Fibroblast of skin of abdomen (primary cell): ENCODE results near the gene TMEM178B.
"Not testable (repeated sequence)": the region's sequence is repeated elsewhere in the genome, so short reads cannot be mapped to it uniquely, and the experiment has no call there.

Experiments
- DNase-seq: peaks from one replicate; pipeline ENCODE4 v3.0.0-alpha.2; 2013

Gene TMEM178B

DNA sequence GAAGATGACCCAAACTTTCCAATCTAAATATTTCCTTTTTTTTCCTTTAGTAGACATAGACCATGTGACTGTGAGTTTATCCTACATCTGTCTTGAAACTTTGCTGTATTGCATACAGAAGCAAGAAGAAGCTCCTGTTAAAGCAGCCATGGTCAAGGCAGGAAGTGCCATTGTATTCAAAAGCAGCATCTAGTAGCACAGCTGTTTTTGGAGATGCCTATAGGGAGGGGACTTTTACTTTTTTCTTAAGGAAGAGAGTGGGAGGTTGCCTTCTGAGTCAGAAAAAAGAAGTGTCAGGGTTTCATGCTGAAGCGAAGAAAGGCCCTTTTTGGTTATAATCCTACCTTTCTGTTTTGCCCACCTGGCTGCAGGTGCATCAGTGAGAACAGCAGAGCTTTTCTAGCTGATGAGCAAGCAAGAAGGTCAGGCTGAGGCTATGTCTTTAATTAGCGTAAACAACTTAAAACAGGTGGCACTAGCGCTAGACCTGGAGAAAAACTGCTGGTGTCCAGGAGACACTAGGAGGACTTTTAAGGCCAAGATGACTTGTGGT lies 243.2 kb downstream of the TMEM178B start:
- no peak for DNase-seq

DNA sequence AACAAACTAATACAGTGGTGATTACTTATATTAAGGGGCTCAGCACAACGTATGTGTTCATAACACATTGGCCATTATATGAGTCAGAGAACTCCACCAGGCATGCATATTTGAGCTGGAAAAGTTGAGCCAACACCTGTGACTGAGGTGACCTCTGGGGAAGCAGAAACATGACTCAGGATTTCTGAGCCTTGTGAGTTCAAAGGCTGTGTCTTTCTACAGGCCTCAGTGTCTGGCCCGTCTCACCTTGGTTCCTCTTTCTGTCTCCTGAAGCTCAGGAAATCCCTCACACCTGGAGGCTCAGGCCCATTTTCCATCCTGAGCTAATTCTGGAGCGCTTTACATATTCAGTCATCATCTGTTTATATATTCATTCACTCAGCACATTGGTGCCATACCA lies 246.4 kb downstream of the TMEM178B start:
- DNase-seq: no peak

DNA sequence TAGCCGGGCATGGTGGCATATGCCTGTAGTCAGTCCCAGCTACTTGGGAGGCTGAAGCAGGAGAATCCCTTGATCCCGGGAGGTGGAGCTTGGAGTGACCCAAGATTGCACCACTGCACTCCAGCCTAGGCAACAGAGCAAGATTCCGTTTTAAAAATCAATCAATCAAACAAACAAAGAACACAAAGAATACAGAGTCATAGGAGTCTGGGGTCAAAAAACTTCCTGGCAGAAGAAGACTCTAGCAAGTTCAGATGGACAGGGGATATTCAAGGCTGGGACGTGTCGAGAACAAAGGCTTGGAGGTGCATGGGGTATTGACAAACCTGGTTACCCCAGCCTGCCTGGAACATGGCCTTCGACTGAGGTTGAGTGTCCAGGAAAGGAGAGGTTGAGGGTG lies 248.5 kb downstream of the TMEM178B start:
- DNase-seq: no peak

DNA sequence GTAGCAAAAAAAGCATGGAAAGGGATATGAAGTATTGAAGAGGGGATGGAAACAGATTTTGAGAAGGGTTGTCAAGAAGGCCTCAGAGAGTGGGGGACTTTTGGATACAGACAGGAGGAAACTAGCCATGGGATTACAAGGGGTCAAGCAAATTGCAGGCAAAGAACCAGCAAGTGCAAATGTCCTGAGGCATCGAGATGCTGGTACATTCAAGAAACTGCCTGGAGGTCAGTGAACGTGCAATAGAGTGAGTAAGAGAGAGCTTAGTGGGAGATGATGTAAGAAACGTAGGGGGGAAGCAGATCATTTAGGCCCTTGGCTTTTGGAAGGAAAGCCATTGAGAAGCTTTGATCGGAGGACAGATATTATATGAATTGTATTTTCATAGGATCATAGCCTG lies 250.0 kb downstream of the TMEM178B start:
- DNase-seq: no peak

DNA sequence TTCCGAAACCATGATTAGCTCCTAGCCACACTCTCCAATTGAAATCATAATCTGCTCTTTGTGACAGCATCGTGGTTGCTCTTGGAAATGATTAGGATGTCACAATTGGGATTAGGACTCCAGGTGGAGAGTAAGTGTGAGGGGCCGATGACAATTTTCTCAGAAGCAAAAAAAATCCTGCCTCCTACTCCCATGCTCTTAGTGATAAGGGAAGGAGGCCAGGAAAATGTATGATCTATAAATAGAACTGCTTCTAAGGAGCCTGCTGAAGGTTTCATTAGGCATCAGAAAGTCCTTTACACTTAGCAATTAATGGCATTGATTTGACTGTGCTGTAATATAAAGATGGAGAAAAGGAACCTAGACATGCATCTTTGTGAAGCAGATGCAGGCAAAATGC lies 251.0 kb downstream of the TMEM178B start:
- no peak for DNase-seq

DNA sequence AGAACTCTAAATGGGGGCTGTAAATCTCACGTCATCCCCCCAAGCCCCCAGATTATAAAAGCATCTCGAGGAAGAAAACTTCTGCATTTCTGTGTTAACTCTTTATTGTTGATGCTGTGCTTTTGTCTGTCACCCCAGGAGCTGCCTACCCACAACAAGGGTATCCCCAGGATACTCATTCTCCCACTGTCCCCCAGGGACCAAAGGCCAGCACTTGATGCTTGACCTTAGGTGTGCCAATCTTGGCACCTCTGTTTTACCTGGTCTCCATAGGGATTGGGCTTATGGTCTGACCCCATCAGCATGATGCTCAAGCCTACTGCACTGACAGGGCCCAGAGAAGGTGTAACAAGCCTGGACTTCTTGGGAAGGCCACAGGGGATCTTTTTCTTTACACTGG lies 251.4 kb downstream of the TMEM178B start:
- no peak for DNase-seq

DNA sequence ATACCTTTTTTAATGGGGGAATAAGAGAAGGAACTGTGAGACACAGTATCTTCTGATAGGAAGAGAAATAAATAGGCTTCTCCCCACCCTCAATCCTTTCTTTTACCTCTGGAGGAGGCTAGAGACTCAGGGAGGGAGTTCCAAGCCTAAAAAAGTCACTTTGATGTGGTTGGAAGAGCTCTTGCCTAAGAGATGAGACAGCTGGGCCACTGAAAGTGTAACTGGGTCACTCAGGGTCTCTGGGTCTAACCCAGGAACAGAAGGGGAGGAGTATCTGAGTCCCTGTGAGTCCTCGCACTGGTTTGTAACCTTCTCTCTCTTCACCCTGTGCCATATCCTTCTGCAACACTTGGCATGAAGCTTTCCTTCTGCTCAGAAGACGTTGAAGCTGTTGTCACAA lies 254.4 kb downstream of the TMEM178B start:
- no peak for DNase-seq

DNA sequence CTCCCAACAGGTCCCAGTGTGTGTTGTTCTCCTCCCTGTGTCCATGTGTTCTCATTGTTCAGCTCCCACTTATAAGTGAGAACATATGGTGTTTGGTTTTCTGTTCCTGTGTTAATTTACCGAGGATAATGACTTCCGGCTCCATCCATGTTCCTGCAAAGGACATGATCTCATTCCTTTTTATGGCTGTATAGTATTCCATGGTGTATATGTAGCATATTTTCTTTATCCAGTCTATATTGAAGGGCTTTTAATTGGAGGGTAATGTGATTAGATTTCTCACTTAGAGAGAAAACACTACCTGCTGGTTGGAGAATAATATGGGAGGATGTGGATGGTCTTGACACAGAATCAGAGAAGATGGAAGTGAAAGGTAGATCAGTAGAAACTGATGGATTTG lies 256.4 kb downstream of the TMEM178B start:
- not testable (repeated sequence) for DNase-seq

DNA sequence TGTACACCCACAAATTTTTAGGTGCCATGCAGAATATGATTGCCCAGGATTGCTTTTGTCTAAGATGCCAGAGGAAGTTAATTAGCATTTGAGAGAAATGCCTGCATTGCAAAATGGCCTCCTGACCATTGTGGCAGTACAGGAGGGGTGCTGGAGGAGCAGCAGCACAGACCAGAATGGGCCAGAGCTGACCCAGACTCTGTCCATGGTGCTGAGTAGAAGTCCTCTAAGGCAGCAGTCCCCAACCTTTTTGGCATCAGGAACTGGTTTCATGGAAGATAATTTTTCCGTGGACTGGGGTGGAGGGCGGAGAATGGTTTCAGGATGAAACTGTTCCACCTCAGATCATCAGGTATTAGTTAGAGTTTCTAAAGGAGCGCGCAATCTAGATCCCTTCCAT lies 259.6 kb downstream of the TMEM178B start:
- no peak for DNase-seq

DNA sequence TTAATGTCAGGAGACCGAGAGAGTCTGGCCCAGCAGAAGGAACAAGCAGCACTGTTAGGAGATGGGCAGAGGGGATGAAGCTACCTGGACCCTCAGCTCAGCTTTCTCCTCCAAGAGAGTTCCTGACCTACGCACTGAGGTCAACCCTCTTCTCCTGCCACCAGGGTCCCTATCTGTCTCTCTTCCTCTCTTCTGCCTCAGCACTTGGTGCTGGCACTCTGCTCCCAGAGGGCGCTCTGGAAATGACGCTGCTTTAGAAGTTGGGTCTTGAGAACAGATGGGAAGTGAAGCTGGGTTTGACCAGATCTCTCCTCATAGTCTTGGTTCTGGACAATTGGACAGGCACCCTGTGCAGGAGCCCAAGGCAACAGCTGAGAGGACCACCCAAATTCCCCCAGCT lies 261.3 kb downstream of the TMEM178B start:
- DNase-seq: no peak

DNA sequence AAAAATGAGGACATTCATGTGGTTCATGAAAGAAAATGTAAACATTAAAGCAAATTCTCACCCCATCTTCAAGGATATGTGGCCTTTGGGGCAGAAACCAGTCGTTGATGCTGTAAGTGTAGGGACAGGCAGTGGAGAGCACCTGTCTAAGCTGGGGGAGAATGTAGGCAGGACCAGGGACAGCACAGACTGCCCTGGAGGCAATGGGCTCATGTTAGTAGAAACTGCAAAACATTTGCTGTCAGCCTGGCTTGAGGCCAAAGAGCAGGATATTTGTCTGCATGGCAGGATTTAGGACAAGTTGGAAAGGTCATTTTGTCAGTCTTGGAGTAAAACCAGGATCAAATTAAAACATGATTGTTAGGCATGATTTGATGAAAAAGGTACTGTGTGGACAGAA lies 265.7 kb downstream of the TMEM178B start:
- DNase-seq: no peak

DNA sequence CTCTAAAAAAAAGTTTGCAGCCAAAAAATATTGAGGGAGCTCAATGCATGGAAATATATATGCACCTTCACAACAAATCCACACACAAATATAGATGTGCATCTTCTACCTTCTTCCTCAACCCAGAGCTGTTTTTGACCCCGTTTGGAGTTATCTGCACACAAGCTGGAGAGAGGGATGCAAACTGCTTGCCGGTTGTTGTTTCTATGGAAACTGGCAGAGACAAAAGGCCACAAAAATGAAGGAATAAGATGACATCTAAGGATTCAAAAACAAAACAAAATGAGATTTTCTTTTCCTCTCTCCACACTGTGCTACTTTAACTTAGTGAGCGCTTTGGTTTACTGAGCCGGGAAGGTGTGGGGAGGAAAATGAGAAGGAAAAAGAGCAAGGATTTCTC lies 267.1 kb downstream of the TMEM178B start:
- no peak for DNase-seq

DNA sequence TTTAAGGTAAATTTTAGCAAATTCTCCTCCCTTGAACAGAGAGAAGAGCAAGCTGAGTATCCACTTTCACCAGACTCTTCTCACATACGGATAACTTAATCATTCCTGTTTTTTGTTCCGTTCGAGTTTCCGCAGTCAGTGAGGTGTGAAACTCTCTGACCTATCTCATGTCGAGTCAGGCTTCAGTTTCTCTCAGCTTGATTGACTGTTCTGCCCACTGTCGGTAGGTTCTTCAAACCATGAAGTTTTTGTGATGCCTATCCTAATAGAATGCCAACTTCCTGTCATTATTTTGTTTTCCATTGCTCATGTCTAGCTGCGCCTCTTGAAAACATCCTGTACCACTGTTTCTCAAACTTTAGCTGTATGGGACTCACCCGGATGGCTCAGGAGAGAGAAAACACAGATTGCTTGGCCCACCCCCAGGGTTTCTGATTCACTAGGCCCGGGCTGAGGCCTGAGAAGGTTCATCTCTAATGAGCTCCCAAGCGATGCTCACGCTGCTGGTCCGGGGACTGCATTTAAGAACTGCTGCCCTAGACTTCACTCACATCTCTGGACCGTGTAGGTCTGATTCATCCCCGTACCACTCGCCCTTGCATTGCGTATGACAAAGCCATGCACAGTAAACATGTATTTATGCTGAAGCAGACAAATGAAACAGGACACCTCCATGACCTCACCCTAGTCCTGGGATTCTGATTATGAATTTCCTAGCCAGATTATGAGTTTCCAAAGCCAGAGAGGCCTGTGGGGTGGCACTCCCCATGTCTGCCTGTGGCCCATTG lies 269.0 kb downstream of the TMEM178B start:
- no peak for DNase-seq

DNA sequence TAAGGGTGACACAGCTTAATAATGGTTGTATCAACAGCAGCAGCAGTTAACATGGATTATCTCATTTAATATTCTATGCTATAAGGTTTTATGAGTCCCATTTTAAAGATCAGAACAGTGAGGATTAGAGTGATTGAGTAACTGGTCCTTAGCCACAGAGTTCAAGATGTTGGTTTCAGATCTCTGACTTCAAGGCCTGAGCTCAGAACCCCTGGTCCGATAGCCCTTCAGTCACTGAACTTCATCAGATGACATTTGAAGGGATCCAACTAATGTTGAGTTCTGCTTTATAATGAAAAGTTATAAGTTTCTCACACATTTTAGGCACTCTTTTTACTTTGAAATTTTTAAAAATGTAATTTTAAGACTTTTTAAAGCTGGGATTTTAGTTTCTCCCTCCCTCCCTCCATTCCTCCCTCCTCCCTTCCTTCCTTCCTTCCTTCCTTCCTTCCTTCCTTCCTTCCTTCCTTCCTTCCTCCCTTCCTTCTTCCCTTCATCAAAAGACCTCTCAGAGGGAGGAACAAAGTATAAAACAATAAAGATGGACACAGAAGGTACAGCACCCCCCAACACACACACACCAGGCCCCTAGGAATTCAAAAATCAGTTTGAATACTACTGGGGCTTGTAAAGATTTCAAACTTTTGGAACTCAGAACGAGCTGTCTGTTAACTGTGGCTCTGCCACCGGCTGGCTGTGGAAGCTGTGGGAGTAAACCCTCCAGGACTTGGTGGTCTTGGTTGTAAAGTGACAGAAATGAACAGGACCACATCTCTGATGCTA lies 270.5 kb downstream of the TMEM178B start:
- DNase-seq: no peak

DNA sequence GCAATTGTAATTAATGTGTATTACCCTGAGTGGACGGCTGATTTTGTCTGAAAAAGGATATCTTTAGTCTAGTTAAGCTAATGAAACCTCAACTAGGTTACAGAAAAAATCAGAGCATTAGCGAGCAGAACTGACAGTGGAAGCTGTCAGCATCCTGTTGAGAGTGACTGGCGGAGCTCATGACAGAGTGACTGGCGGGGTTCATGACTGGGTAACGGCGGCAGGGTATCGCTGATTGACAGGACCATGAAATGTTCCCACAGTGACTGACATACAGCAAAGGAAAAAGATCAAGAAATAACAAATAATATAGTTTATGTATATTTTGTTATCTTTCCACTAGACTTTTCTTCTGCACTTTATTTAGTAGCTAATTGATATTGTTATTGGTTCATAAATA lies 274.9 kb downstream of the TMEM178B start:
- no peak for DNase-seq

DNA sequence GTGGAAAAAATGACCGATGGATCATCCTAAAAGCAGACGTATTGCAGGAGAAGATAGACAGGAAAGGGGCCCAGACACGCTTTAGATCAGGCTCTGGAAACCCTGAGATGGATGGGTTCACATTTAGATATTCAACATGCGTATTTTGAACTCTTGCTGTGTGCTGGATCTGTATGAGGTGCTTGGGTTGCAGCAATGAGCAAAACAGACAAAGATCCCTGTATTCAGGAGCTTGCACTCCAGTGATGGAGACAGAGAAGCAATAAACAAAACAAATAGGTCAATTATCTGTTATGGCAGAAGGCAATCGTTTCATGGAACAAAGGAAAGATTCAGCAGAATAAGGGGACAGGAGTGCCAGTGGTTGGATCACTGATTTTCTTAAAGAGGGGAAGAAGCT lies 275.5 kb downstream of the TMEM178B start:
- DNase-seq: no peak

DNA sequence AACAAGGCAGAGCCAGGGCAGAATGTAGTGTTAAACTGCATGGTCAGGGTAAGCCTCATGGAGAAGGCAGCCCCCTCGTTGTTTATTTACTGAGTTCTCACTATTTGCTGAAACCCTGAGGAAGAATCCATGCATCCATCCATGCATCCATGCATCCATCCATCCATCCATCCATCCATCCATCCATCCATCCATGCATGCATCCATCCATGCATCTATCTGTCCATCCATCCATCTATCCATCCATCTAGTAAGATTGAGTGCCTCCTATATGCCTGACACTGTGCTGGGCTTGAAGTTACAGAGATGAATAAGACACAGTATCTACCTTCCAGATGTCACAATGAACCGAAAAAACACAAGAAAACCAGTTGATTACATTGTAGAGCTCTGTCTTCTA lies 275.9 kb downstream of the TMEM178B start:
- no peak for DNase-seq

DNA sequence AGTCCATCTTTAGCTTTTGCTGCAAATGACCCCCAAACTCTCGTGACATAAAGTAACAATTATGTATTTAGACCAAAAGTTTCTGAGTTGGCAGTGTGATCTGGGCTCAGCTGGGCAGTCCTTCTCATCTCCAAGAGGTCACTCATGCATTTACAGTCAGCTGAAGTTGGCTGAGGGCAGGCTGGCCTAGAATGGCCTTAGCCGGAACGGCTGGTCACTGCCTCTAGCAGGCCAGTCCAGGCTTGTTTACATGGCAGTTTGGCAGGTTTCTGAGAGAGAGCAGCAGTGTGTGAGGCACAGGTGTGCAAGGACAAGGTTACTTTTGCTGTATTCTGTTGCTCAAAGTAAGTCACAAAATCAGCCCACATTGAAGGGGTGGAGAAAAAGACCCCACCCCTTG lies 277.3 kb downstream of the TMEM178B start:
- DNase-seq: no peak

DNA sequence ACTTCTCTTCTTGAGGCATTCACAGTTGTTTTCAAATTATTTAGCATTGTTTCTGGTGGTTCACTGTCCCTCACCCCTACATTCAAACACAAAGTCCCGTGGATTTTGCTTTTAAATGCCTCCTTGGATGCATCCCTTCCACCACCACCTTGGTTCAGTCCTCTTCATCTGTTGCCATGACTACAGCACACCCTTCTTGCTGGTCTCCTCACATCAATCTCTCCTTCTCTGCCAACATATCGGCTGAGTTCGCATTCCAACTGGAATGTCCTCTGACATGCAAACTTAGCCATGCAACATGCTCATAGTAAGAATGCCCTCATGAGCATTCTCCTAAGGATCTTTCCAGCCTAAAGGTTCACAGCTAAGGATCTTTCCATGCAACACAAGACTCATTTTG lies 279.1 kb downstream of the TMEM178B start:
- DNase-seq: no peak

DNA sequence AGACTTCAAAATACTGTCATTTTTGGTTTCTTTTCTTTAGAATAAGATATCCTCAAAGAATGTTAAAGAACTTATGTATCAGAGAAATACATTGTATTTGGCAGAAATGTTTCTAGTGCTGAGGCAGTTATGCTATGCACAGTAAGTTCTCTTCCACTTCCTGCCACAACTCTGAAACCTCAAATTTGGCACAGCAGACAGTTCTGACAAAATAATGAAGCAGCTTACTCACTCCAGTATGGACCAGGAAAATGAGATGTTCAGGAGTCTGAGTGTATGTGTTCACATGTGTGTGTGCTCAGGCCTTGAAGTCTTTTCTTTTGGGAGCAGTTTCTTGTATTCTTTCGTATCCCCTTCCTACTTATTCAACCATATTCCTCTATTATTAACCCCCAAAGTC lies 280.4 kb downstream of the TMEM178B start:
- DNase-seq: peak; percentile 40

DNA sequence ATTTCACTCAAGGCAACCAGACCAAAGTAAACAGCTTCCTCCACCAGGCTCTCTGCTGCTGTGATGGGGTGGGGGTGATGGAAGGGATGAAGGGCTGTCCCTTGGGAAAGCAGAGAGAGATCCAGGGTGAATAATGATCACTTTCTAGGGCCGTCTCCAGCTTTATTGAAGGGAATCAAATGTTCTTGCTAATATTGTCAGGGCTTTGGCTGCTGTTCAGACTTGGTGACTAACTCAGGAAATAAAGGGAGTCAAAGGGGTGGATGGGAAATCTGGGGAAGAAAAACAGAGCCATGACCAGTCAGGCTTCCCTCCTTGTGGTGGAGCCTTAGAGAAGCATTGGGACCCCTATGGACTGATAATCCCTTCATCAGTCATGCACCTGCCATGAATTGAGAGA lies 281.2 kb downstream of the TMEM178B start:
- DNase-seq: peak; percentile 2

DNA sequence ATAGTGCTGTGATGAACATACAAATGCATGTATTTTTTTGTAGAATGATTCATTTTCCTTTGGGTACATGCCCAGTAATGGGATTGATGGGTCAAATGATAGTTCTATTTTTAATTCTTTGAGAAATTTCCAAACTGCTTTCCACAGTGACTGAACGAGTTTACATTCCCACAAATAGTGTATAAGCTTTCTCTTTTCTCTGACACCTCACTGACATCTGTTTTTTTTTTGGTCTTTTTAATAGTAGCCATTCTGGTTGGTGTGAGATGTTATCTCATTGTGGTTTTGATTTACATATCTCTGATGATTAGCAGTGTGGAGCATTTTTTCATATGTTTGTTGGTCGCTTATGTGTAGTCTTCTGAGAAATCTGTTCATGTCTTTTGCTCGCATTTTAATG lies 282.3 kb downstream of the TMEM178B start:
- no peak for DNase-seq

DNA sequence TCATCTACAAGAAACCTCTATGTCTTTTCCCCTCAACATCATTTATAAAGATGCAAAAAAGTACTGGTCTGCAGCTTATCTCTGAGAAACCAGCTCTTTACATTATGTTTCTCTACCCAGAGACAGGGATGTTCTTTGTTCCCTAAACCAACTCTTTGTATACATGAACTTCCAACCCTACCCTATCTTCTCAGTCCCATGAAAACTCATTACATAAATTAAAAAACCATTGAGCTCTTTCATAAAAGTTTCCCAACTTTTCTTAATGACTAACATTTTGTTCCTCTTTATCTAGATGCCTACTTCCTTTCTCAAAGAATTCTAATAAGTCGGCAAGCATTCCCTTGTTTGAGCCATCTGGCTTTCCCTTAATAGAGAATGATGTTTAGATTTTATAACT lies 284.5 kb downstream of the TMEM178B start:
- no peak for DNase-seq

DNA sequence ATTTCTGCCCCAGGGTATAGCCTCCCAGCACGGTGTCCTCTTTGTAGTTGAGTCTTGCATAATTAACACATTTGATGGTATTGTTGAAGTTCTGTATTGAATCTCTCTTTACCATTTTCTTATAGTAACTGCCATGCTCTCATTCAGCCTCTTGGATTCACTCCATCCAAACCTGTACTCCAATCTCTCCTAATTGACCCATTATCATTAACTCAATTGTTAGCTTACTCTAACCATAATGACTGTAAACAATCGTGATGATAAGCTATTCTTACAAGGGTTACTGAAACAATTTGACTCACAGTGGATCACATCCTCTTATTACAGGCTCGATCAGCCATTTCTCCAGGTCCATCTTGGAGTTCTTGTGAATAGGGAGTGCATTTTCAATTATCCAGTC lies 285.4 kb downstream of the TMEM178B start:
- DNase-seq: no peak
